ENCODE measurements around the gene PRR33. TPM values are rescaled to one million over a fixed set of nuclear protein-coding genes. Genes with fewer than 3 reads are reported as not detected.

Gene PRR33
- total RNA-seq, 2 experiments from 2014 or later: 0.08 TPM; not detected in 1

- DNase-seq (no peak), ATAC-seq (no peak)
- H3K27ac Mint-ChIP-seq: no peak overlapping the region
- ChIA-PET POLR2A (interaction anchor here (0.6 kb wide), 1 partner anchor 98 kb away, joined by 3 read pairs; no protein-coding TSS in a partner anchor), CTCF (interaction anchor here (1.6 kb wide), 1 partner anchor 52 kb away, joined by 5 read pairs; no protein-coding TSS in a partner anchor)
- no peak overlapping the region for H3K4me3 Mint-ChIP-seq
- H3K4me1 Mint-ChIP-seq (ENCODE audit: low read depth): peaks cover 2% of the 10 kb centered on the region
- H3K9me3 Mint-ChIP-seq (ENCODE audit: insufficient read depth): no peaks in the 10 kb centered on the region
- peaks cover 5% of the 10 kb centered on the region for H3K27me3 Mint-ChIP-seq (ENCODE audit: low read depth)
- no peaks in the 10 kb centered on the region for H3K36me3 Mint-ChIP-seq (ENCODE audit: low read depth)
Measured at GRCh38 chr11:1933416-1934334, 42.0 kb upstream of the PRR33 start.

- Mint-ChIP-seq H3K4me1 (ENCODE audit: low read depth) (peaks cover 2% of the 10 kb centered on the region), H3K27me3 (ENCODE audit: low read depth) (peaks cover 5% of the 10 kb centered on the region), H3K36me3 (ENCODE audit: low read depth) (no peaks in the 10 kb centered on the region), H3K9me3 (ENCODE audit: insufficient read depth) (no peaks in the 10 kb centered on the region), H3K4me3 (no peak overlapping the region), H3K27ac (no peak overlapping the region)
- CTCF ChIA-PET: no interaction called here
- no peak for DNase-seq
- no peak for ATAC-seq
- POLR2A ChIA-PET: no interaction called here
Measured at GRCh38 chr11:1932681-1933080, 41.0 kb upstream of the PRR33 start.

- H3K36me3 Mint-ChIP-seq (ENCODE audit: low read depth): no peaks in the 10 kb centered on the region
Measured at GRCh38 chr11:1932105-1932480, 40.4 kb upstream of the PRR33 start.

GRCh38 chr11:1931341-1932104, 39.8 kb upstream of the PRR33 start:
- no peaks in the 10 kb centered on the region for H3K9me3 Mint-ChIP-seq (ENCODE audit: insufficient read depth)
- H3K4me3 Mint-ChIP-seq: no peak overlapping the region
- ChIA-PET POLR2A (no interaction called here), CTCF (interaction anchor here (0.8 kb wide), 1 partner anchor 49 kb away, joined by 3 read pairs; no protein-coding TSS in a partner anchor)
- peaks cover 2% of the 10 kb centered on the region for H3K4me1 Mint-ChIP-seq (ENCODE audit: low read depth)
- H3K36me3 Mint-ChIP-seq (ENCODE audit: low read depth): no peaks in the 10 kb centered on the region
- peaks cover 5% of the 10 kb centered on the region for H3K27me3 Mint-ChIP-seq (ENCODE audit: low read depth)
- DNase-seq: no peak
- no peak overlapping the region for H3K27ac Mint-ChIP-seq
- ATAC-seq: no peak

More at GRCh38 chr11:1932105-1932480, 40.4 kb upstream of the PRR33 start:
- H3K9me3 Mint-ChIP-seq (ENCODE audit: insufficient read depth): no peaks in the 10 kb centered on the region
- ChIA-PET POLR2A (no interaction called here), CTCF (no interaction called here)
- H3K27ac Mint-ChIP-seq: no peak overlapping the region
- ATAC-seq (no peak), DNase-seq (no peak)
- peaks cover 5% of the 10 kb centered on the region for H3K27me3 Mint-ChIP-seq (ENCODE audit: low read depth)
- peaks cover 2% of the 10 kb centered on the region for H3K4me1 Mint-ChIP-seq (ENCODE audit: low read depth)
- H3K4me3 Mint-ChIP-seq: no peak overlapping the region

GRCh38 chr11:1930462-1930830, 38.8 kb upstream of the PRR33 start:
- Mint-ChIP-seq H3K27ac (no peak overlapping the region), H3K9me3 (ENCODE audit: insufficient read depth) (no peaks in the 10 kb centered on the region), H3K27me3 (ENCODE audit: low read depth) (peaks cover 5% of the 10 kb centered on the region), H3K4me3 (no peak overlapping the region), H3K36me3 (ENCODE audit: low read depth) (no peaks in the 10 kb centered on the region), H3K4me1 (ENCODE audit: low read depth) (peaks cover 2% of the 10 kb centered on the region)
- no peak for DNase-seq
- ChIA-PET CTCF (no interaction called here), POLR2A (interaction anchor here (1.2 kb wide), 1 partner anchor 13 kb away, joined by 3 read pairs; no protein-coding TSS in a partner anchor)
- ATAC-seq: peak; percentile 39

- H3K36me3 Mint-ChIP-seq (ENCODE audit: low read depth): no peaks in the 10 kb centered on the region
- no peaks in the 10 kb centered on the region for H3K9me3 Mint-ChIP-seq (ENCODE audit: insufficient read depth)
- ATAC-seq (no peak), DNase-seq (no peak)
- H3K27ac Mint-ChIP-seq: no peak overlapping the region
- POLR2A ChIA-PET: interaction anchor here (1.2 kb wide), 1 partner anchor 13 kb away, joined by 3 read pairs; no protein-coding TSS in a partner anchor
- CTCF ChIA-PET: no interaction called here
- no peak overlapping the region for H3K4me3 Mint-ChIP-seq
- peaks cover 2% of the 10 kb centered on the region for H3K4me1 Mint-ChIP-seq (ENCODE audit: low read depth)
- H3K27me3 Mint-ChIP-seq (ENCODE audit: low read depth): peaks cover 5% of the 10 kb centered on the region
Measured at GRCh38 chr11:1929621-1930461, 38.1 kb upstream of the PRR33 start.

- peaks cover 2% of the 10 kb centered on the region for H3K4me1 Mint-ChIP-seq (ENCODE audit: low read depth)
- POLR2A ChIA-PET: no interaction called here
- DNase-seq (no peak), ATAC-seq (no peak)
- CTCF ChIA-PET: no interaction called here
- peaks cover 5% of the 10 kb centered on the region for H3K27me3 Mint-ChIP-seq (ENCODE audit: low read depth)
- H3K4me3 Mint-ChIP-seq: no peak overlapping the region
- no peaks in the 10 kb centered on the region for H3K36me3 Mint-ChIP-seq (ENCODE audit: low read depth)
- no peak overlapping the region for H3K27ac Mint-ChIP-seq
- no peaks in the 10 kb centered on the region for H3K9me3 Mint-ChIP-seq (ENCODE audit: insufficient read depth)
Measured at GRCh38 chr11:1928891-1929541, 37.3 kb upstream of the PRR33 start.

GRCh38 chr11:1928470-1928890, 36.8 kb upstream of the PRR33 start:
- no peaks in the 10 kb centered on the region for H3K9me3 Mint-ChIP-seq (ENCODE audit: insufficient read depth)
- peaks cover 5% of the 10 kb centered on the region for H3K27me3 Mint-ChIP-seq (ENCODE audit: low read depth)
- POLR2A ChIA-PET: no interaction called here

GRCh38 chr11:1927848-1928469, 36.3 kb upstream of the PRR33 start:
- no peaks in the 10 kb centered on the region for H3K9me3 Mint-ChIP-seq (ENCODE audit: insufficient read depth)
- H3K4me3 Mint-ChIP-seq: no peak overlapping the region
- H3K27ac Mint-ChIP-seq: no peak overlapping the region
- H3K4me1 Mint-ChIP-seq (ENCODE audit: low read depth): peaks cover 4% of the 10 kb centered on the region
- CTCF ChIA-PET: no interaction called here
- ATAC-seq (no peak), DNase-seq (no peak)
- H3K27me3 Mint-ChIP-seq (ENCODE audit: low read depth): peaks cover 3% of the 10 kb centered on the region
- POLR2A ChIA-PET: no interaction called here
- H3K36me3 Mint-ChIP-seq (ENCODE audit: low read depth): no peaks in the 10 kb centered on the region

More at GRCh38 chr11:1928470-1928890, 36.8 kb upstream of the PRR33 start:
- CTCF ChIA-PET: no interaction called here
- ATAC-seq (no peak), DNase-seq (no peak)
- H3K4me3 Mint-ChIP-seq: no peak overlapping the region
- H3K27ac Mint-ChIP-seq: no peak overlapping the region
- H3K4me1 Mint-ChIP-seq (ENCODE audit: low read depth): peaks cover 2% of the 10 kb centered on the region
- H3K36me3 Mint-ChIP-seq (ENCODE audit: low read depth): no peaks in the 10 kb centered on the region

GRCh38 chr11:1927026-1927847, 35.5 kb upstream of the PRR33 start:
- Mint-ChIP-seq H3K36me3 (ENCODE audit: low read depth) (no peaks in the 10 kb centered on the region), H3K9me3 (ENCODE audit: insufficient read depth) (no peaks in the 10 kb centered on the region), H3K27me3 (ENCODE audit: low read depth) (peaks cover 3% of the 10 kb centered on the region), H3K4me1 (ENCODE audit: low read depth) (peaks cover 8% of the 10 kb centered on the region), H3K4me3 (no peak overlapping the region), H3K27ac (no peak overlapping the region)
- ChIA-PET POLR2A (no interaction called here), CTCF (no interaction called here)
- no peak for ATAC-seq
- DNase-seq: no peak

Measured in activated CD8-positive, alpha-beta T cell treated with anti-CD3 and anti-CD28 coated beads, Interleukin-2, amount 10 ng/mL, durations not matched to agents 7 days and 5 days (primary cell).